GM18870 (cell line): ENCODE data around the gene RAB28.

Experiments
- ATAC-seq: cut with Tn5 transposase; IDR thresholded peaks from one replicate; pipeline ENCODE4 v1.9.1; 2021; ENCODE audit warnings: moderate library complexity; ENCODE audit not compliant: unreplicated experiment

The RAB28 gene

GRCh38 chr4:13511101-13511500 lies 27.0 kb upstream of the RAB28 start:
- ATAC-seq, result no peak

- no peak for ATAC-seq
Observed at GRCh38 chr4:13509442-13509841, 25.3 kb upstream of the RAB28 start.

GRCh38 chr4:13504374-13504773 lies 20.2 kb upstream of the RAB28 start:
- ATAC-seq, result no peak

DNA sequence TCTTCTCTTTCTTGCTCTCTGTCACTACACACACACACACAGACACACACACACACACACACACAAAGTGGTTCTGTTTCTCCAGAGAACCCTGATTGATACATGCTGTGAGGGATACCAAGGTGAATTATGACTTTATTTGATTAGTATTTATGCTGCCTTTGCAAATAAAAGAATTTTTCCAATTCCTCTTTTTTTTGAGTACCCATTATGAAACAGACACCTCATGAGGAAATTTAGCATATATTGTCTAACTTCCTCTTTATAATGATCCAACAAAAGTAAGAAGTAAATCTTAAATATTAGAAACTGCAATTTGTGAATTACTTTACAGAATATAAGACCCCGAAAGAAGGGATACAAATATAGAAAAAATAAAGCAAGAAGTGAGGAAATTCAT lies 14.3 kb upstream of the RAB28 start:
- no peak for ATAC-seq

GRCh38 chr4:13496605-13497004 lies 12.5 kb upstream of the RAB28 start:
- ATAC-seq, result no peak

- ATAC-seq, result no peak
Observed at GRCh38 chr4:13495753-13496152, 11.6 kb upstream of the RAB28 start.

DNA sequence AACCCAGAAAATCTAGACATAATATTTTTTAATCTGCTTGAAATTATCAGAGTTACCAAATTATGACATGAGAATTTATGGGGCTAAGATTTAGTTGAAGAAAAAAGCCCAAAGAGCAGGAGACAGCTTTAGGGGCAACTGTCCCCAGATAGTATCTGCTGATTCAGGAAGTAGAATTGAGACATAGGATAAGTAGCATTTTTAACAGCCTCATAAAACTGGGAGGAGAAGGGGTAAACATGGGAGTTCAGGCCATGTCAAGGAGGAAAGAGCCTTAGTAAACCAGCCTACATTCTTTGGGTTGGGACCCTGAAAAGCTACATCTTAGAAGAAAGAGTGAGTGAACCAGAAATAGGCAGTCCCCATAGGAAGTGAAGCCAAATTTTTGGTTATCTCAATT lies 9.7 kb upstream of the RAB28 start:
- no peak for ATAC-seq

DNA sequence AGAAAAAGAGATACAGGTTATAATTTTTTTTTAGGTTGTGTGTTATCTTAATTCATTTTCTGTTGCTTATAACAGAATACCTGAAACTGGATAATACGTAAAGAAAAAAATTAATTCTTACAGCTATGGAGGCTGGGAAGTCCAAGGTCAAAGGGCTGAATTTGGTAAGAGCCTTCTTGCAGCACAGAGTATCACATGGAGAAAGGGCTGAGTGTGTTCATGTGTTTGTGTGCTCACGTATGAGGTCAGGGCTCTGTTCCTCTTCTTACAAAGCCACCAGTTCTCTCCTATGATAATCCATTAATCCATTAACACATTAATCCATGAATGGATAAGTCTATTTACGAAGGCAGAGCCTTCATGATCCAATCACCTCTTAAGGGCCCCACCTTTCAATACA lies 8.6 kb upstream of the RAB28 start:
- ATAC-seq, result no peak

- ATAC-seq, result peak; percentile 37
Observed at GRCh38 chr4:13484749-13485221, 645 bp upstream of the RAB28 start.

- ATAC-seq, result peak; percentile 24
Observed at GRCh38 chr4:13483768-13484121, 395 bp downstream of the RAB28 start.

DNA sequence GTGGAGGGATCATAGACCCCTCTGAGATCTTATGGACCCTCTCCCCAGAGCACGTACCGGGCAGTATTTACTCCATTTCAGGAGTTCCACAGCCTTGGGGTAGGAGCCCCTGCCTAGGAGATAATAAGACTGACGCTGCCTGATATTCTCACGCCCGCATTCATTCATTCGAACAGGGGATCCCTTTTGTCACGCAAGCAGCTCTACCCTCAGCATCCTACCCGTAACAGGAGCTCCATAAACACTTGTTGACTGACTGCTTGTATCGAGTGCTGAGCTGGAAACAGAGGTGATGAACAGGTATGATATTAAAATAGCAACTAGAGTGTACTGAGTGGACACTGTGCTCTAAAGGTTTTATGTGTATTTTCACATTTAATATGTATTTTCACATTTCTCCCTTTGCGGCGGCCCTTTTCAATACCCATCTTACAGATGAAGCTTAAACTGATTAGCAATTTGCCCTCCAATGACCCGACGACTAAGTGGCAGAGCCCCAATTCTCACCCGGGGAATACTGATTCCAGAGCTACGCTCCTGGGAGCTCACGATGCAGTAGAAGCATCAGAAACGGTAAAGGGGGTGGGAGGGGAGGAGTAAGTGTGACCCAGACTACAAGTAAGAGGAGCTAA lies 888 bp downstream of the RAB28 start:
- peak; percentile 3 for ATAC-seq

- ATAC-seq, result no peak
Observed at GRCh38 chr4:13481569-13481968, 2.6 kb downstream of the RAB28 start.

- no peak for ATAC-seq
Observed at GRCh38 chr4:13478707-13479106, 5.4 kb downstream of the RAB28 start.

GRCh38 chr4:13478131-13478530 lies 6.0 kb downstream of the RAB28 start:
- ATAC-seq, result no peak

- ATAC-seq, result peak; percentile 49
Observed at GRCh38 chr4:13476915-13477314, 7.2 kb downstream of the RAB28 start.

GRCh38 chr4:13476152-13476551 lies 8.0 kb downstream of the RAB28 start:
- no peak for ATAC-seq

- ATAC-seq, result no peak
Observed at GRCh38 chr4:13471400-13471799, 12.7 kb downstream of the RAB28 start.

GRCh38 chr4:13470379-13470778 lies 13.8 kb downstream of the RAB28 start:
- peak; percentile 90 for ATAC-seq

DNA sequence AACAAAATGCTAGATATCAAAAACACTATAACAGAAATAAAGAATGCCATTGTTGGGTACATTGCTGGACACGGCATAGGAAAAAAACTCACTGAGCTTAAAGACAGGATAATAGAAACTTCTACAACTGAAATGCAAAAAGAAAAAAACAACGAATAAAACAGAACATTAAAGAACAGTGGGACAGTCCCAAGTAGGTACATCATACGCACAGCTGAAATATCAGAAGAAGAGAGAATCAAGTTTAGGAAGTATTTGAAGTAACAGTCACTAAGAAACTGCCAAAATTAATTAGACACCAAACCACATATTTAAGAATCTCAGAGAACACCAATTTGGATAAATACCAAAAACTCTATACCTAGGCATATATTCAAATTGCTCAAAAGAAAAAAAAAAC lies 19.2 kb downstream of the RAB28 start:
- no peak for ATAC-seq

DNA sequence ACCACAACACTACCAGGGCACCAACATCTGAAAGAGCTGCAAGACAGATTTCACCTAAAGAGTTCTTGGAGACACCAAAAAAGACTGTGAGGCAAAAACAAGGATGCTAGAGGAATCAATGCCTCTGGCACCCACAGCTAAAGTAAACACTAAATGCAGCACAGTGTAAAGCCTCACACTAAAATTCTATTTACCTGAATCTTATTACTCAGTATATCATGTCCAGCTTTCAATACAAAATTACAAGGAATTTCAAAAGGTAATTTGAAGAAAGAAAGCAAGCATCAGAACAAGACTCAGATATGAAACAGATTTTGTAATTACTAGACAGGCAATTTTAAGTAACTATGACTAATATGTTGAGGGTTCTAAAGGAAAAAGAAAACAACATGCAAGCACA lies 19.6 kb downstream of the RAB28 start:
- ATAC-seq, result no peak

DNA sequence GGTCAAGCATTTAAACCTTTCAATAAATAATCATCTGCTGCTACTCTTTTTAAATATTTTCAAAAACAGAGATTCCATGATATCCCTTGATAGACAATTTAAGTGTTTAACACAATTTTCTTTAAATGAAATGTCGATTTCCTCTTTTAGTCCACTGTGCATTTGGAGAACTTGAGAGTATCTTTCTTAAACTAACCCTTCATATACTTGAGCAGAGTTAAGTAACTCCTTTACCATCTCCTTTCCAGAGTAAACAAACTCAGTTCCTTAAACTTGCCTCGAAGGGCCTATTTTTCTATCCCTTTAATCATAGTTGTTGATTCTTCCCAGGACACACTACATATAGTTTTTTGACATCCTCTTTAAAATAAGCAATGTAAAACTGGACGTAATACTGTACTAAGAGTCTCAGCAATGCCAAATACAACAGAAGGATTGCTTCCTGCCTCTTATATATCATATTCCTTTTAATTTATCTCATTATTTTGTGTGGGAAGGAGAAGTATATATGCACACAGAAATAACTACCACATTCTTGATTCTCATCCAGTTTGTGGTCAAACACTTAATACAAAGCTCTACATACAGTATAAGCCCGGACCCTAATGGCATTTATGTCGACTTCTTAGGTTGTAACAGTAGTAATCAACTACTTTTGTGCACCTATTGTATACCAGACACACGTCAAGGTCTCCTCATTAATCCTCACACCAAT lies 22.8 kb downstream of the RAB28 start:
- ATAC-seq, result no peak

DNA sequence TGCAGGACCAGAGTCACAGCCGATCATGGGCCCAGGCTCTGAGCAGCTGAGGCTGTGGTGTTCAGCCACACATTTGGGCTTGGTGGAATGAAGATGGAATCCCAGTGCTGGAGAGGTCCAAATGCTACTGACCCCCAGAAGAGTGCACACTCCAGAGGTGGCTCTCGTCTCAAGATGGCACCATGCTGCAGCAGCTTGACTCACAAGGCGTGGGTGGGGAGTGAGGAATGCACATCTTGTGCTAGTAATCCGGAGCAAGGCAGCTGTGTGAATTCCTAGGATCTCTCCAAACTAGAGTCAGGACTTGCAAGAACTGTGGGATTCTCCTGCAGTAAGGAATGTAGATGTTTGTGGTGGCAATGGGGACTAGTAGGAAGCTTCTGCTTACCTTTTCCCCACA lies 28.7 kb downstream of the RAB28 start:
- ATAC-seq, result no peak

- no peak for ATAC-seq
Observed at GRCh38 chr4:13454786-13455185, 29.4 kb downstream of the RAB28 start.
